GM19351 (cell line): Measurements from ENCODE around the gene TAF6L.
A peak's percentile ranks its signal among the peaks of the same experiment; 100 is the strongest.
"Not testable (repeated sequence)": the region's sequence is repeated elsewhere in the genome, so short reads cannot be mapped to it uniquely, and the experiment has no call there.

Source experiments
- ATAC-seq: cut with Tn5 transposase; IDR thresholded peaks from one replicate; pipeline ENCODE4 v1.9.1; 2021; ENCODE audit warnings: mild to moderate bottlenecking, moderate library complexity; ENCODE audit not compliant: unreplicated experiment

TAF6L gene

DNA sequence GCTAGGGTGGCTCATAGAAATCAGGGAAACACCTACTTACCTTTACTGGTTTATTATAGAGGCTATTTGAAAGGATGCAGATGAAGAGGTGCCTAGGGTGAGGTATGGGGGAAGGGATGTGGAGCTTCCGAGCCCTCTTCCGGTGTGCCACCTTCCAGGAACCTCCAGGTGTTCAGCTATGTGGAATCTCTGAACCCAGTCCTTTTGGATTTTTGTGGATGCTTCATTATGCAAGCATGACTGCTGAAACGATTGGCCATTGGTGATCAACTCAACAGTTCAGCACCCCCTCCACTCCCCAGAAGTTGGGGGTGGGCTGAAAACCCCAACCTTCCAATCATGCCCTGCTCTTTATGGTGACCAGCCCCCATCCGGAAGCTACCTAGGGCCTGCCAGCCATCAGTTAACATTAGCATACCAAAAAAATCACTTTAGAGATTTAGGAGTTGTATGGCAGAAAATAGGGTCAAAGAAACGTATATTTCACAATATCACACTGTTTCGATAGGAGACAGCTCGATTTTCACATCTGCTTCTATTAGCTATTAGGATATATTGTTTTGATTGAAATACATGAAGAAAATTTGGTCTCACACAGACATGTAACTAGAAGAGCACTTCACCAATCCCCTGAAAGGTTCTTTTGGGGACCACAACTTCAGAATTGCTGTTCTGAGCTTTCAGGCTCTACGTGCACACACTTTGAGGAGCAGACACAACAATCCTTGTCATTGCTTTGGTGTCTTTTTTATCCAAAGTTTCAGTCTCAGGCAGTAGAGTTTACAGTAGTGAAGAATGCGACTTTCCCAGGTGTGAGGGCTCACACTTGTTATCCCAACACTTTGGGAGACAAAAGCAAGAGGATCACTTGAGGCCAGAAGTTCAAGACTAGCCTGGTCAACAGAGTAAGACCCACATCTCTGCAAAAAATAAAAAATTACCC lies 13.1 kb upstream of the TAF6L start:
- no peak for ATAC-seq

- not testable (repeated sequence) for ATAC-seq
Measured at GRCh38 chr11:62760867-62761227, 10.3 kb upstream of the TAF6L start.

DNA sequence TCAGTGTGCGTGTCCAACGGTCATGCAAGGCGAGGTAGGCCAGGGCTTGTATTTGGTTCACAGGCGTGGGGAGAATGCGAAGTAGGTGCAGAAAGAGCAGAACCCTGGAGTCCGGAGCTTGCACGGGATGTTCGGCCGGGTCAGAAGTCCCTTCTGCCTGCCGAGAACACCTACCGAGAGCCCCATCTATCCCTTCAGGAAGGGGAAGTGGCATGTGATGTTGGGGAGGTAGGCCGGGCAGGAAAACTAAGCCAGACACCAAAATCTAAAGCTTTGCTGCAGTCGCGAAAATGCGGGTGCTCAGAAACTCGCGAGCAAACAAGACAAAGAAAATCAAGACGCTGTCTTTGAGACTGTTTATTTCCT lies 435 bp upstream of the TAF6L start:
- ATAC-seq: no peak

DNA sequence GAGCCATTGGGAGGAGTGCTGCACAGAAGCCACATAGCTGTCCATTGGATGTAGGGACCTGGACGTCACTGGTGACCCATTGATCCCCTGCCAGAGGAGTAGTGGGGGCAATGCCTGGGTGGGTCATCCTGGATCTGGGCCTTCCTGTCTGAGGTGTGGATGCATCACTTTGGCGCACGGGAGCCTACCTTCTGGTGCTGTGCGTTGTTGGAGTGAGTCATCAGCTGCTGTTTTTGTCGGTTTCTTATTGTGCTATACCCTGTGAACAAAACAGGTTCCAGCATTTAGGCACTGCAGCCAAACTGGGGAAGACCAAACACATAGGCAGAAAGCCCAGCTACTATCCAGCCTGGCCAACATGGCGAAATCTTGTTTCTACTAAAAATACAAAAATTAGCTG lies 3.2 kb downstream of the TAF6L start:
- ATAC-seq: no peak

DNA sequence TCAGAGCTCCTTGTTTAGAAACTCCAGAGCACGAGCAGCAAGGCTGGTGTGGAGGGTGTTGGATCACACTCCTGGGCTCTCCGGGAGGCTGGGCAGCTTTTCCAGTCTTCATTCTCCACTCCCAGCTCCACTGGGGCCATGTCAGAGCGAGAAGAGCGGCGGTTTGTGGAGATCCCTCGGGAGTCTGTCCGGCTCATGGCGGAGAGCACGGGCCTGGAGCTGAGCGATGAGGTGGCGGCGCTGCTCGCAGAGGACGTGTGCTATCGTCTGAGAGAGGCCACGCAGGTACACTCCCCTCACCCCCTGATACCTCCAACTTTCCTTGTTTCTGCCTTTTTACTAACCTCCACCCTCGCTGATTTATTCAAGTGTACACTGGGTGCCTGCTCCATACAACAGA lies 4.5 kb downstream of the TAF6L start:
- ATAC-seq: no peak

- no peak for ATAC-seq
Measured at GRCh38 chr11:62777389-62777788, 6.2 kb downstream of the TAF6L start.

DNA sequence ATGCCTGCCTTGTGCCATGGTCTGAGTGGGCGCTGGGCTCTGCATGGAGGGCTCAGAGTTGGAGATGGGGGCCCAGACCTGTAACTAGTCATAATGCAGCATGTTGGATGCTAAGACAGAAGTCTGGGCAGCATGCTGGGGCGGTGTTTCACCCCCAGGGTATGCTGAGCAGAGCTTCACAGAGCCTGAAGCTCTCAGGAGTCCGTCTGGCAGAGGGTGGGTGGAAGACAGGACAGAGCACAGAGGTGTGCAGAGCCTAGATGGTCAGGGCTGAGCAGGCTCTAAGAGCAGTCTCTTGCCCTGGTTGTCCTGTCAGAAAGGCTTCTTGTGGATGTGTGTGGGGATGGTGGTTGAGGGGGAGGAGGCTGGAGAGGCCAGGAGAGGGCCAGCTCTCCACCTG lies 7.2 kb downstream of the TAF6L start:
- ATAC-seq: no peak

DNA sequence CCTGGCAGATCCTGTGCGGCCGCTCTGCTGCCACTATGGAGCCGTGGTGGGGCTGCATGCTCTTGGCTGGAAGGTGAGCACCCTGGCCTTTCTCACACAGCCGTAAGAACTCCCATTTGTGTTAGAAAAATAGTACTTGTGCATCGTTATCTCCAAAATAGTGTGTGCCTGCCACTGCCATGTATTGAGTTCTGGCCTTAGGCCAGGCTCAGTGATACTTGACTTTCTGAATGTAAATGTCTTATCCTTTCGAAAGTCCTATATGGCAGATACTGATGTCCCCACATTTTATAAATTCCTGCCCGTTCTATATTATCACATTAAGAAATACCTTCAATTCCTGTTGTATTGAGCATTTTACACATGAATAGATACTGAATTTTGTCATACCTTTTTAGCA lies 11.6 kb downstream of the TAF6L start:
- no peak for ATAC-seq

GRCh38 chr11:62786318-62787004 lies 15.3 kb downstream of the TAF6L start:
- peak; percentile 75 for ATAC-seq

DNA sequence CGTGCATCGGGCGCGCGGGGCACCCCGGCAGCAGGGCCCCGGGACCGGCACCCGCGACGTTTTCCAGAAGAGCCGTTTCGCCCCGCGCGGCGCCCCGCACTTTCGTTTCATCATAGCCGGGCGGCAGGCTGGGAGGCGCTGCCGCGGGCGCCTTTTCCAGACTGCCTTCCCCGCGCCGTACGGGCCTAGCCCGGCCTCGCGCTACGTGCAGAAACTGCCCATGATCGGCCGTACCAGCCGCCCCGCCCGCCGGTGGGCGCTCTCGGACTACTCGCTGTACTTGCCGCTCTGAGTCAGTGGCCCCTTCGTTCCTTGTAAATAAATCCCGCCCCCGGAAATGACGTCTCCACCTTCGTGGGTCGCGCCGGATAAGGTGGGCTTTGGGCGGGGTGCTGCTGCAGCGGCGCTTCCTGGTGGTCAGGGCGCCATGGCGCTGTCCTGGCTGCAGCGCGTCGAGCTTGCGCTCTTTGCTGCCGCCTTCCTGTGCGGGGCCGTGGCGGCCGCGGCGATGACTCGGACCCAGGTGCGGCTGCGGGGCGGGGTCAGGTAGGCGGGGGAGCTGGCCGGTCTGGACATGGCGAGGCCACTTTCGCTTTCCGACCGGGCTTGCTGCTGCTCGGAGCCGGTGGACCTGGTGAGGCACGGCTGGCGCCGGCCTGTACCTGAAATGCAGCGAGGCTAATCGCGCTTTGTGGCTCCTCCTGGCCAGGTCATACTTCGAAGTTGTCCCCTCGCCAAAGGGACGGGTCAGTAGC lies 16.0 kb downstream of the TAF6L start, which contains the start of gene TMEM179B:
TSS of gene TMEM179B (plus strand) at position 398 of the 755 bp plus-strand sequence. CDS start at position 428, 30 bp downstream.
- ATAC-seq: peak; percentile 62

GRCh38 chr11:62788991-62789390 lies 17.8 kb downstream of the TAF6L start:
- no peak for ATAC-seq

DNA sequence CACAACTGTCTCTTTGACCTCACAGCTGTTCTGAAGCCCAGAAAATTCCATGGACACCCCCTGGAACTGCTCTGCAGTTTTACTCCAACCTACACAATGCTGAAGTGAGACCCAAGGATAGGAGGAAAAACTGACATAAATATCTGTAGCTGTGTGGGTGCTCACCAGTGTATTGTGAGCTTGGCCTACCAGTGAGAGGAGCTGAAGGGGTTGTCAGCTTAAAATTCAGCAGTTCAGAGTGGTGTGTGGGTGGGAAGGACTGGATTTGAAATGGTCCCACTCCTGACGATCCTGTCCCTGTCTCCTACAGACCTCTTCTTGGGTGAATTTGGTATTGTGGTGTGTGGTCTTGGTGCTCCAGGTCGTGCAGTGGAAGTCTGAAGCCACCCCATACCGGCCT lies 18.4 kb downstream of the TAF6L start:
- no peak for ATAC-seq

GRCh38 chr11:62791501-62792201 lies 20.5 kb downstream of the TAF6L start, which contains the start of gene TMEM223:
TMEM223 (minus strand) TSS chr11:62792006; CDS start chr11:62791994, 12 bp downstream.
- peak; percentile 74 for ATAC-seq

GRCh38 chr11:62792202-62792575 lies 21.0 kb downstream of the TAF6L start:
- ATAC-seq: no peak

GRCh38 chr11:62794201-62794775 lies 23.1 kb downstream of the TAF6L start:
- no peak for ATAC-seq

- ATAC-seq: no peak
Measured at GRCh38 chr11:62796281-62796680, 25.1 kb downstream of the TAF6L start.

GRCh38 chr11:62799486-62799885 lies 28.3 kb downstream of the TAF6L start:
- ATAC-seq: no peak

DNA sequence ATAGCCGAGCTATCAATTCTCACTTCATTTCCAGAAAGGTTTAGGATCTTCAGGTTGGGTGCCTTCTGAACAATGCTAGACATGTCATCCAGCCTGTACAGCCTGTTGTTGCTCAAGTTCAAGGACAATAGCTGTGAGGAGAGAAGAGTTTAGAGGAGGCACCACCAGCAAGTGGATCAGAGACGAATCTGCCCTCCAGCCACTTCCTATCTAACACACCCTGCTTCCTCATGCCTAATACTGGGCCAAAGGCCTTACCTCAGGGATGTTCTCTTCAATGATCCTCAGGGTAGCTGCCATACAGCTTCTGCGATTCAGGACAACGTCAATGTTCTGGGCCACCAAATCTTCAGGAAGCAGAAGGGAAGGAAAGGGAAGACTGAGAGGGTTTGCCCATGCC lies 29.9 kb downstream of the TAF6L start:
- ATAC-seq: no peak

GRCh38 chr11:62804310-62805075 lies 33.3 kb downstream of the TAF6L start:
- ATAC-seq: peak; percentile 24
